ENCODE data around the gene SPINK8. TPM values are rescaled to one million over a fixed set of nuclear protein-coding genes. Genes with fewer than 3 reads are reported as not detected.
A peak's percentile ranks its signal among the peaks of the same experiment; 100 is the strongest.
"Not testable (repeated sequence)": the region's sequence is repeated elsewhere in the genome, so short reads cannot be mapped to it uniquely, and the experiment has no call there.

SPINK8 gene
- total RNA-seq (not detected), polyA plus RNA-seq (not detected)
- long read RNA-seq, donor 1 = 0 reads
- long read RNA-seq, donor 2 = 0 reads
- long read RNA-seq, donor 3 = 0 reads
- long read RNA-seq, donor 4 = 0 reads
- long read RNA-seq, donor 5 = 0 reads
- long read RNA-seq, donor 6 = 0 reads
- long read RNA-seq, donor 7 = 0 reads
- long read RNA-seq, donor 8 = 0 reads
- long read RNA-seq, donor 9 = 0 reads
- long read RNA-seq, donor 10 = 0 reads

DNA sequence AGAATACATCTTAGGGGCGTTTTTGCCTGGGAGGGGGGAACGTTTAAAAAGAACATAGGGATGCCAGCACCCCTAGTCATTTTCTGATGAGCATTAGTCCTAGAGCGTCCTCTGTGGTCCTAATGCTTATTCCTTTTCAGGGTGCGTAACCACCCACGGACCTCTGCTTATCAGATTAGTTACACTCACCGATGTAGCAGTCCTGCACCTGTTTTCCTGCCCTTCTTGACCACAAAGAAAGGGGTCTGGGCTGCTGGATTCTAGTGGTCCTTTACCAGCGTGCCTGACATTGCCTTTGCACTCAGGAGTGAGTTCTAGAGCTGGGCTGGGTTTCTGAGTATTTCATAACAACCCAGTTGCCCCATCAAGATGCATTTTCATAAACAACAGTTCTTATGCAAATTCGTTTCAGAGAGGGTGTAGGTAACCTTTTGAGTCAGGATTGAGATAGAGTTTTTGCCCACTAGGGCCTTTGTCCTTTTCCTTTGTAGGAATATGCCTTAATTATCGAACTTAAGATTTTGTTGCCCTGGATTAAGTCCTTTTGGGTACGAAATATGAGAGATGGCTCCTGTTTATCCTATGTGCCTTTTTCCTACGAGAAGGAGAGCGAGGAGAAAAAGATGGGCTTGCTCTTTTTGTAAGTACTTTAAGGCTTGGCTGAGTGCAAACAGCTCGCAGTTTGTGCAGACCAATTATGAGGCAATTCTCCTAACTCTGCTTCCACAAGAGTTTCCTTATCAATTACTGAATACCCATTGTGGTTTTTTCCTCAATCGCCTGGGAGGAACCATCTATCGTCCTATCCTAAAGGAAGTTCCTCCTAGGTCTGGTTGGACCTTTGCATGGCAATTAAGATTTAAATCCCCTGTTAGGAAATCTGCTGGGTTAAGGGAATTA lies at the start of gene SPINK8:
SPINK8 (minus strand) TSS at position 316 of the 900 bp plus-strand sequence. CDS start 5,320 bp downstream, outside the sequence.
- H3K4me3 ChIP-seq; H3K9me3 ChIP-seq (replicated peaks in 1 of 3); DNase-seq; H3K36me3 ChIP-seq (replicated peaks in 1 of 2); H3K4me1 ChIP-seq (replicated peaks in 1 of 2); H3K27ac ChIP-seq; H3K27me3 ChIP-seq; intact Hi-C loops (cut with DNase I): not testable (repeated sequence)
- 62 to 79% (median 71%) methylated on average over 15 of the region's 15 CpGs for WGBS, 4 donors

DNA sequence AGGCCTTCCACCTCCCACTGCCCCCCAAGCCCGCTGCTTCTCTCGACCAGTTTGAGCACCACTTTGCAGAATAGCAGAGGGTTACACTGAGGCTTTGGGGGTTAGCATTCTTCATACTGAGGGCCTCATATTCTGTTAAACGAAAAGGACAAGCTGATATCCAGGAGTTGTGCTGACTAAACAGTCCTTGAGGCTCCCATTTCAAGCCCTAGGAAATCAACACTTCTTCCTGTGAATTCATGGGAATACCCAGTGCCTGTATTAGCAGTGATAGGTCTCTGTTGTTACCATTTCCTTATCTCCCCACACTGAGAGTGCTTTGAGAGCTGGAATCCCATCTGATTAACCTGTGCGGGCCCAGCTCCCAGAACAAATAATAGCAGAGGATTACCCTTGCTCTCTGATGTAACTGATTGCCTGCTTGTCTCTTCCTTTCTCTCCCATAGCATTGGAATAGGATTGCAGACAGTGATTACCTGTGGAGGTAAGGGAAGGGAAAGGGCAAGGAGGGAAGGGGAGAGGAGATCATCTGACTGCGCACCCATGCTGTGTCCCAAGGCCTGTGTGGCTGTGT lies 39.5 kb upstream of the SPINK8 start:
- WGBS, 4 donors = 65 to 80% (median 71%) methylated on average over 5 of the region's 5 CpGs

GRCh38 chr3:48372377-48372770 lies 38.9 kb upstream of the SPINK8 start:
- H3K27ac ChIP-seq = no peak overlapping the region
- no peaks in the 10 kb centered on the region for H3K36me3 ChIP-seq (replicated peaks in 1 of 2)
- peak in 1 of 7 donors; percentile 36 for DNase-seq
- WGBS, 4 donors = 82 to 99% (median 88%) methylated on average over 7 of the region's 7 CpGs
- H3K9me3 ChIP-seq (replicated peaks in 1 of 3) = no peaks in the 10 kb centered on the region
- H3K4me3 ChIP-seq = no peak overlapping the region
- intact Hi-C loops (cut with DNase I) = no loop called here
- H3K27me3 ChIP-seq = no peaks in the 10 kb centered on the region
- no peaks in the 10 kb centered on the region for H3K4me1 ChIP-seq (replicated peaks in 1 of 2)
- no peak for TF ChIP-seq POLR2A (IDR thresholded peaks at IDR 0.05)
- TF ChIP-seq CTCF (IDR thresholded peaks at IDR 0.05) = no peak

More for the DNA sequence above, 39.5 kb upstream of the SPINK8 start:
- Histone ChIP-seq H3K27me3 (no peaks in the 10 kb centered on the region), H3K4me1 (replicated peaks in 1 of 2) (no peaks in the 10 kb centered on the region), H3K27ac (no peak overlapping the region), H3K36me3 (replicated peaks in 1 of 2) (no peaks in the 10 kb centered on the region), H3K9me3 (replicated peaks in 1 of 3) (no peaks in the 10 kb centered on the region), H3K4me3 (no peak overlapping the region)
- TF ChIP-seq CTCF (IDR thresholded peaks at IDR 0.05) = no peak
- no peak for TF ChIP-seq POLR2A (IDR thresholded peaks at IDR 0.05)
- no peak for DNase-seq
- intact Hi-C loops (cut with DNase I) = no loop called here

GRCh38 chr3:48371651-48372376 lies 38.4 kb upstream of the SPINK8 start, which contains the start of gene FBXW12:
Gene FBXW12 (plus strand): TSS chr3:48372219. CDS start chr3:48372768, 549 bp downstream.
- H3K9me3 ChIP-seq (replicated peaks in 1 of 3) = no peaks in the 10 kb centered on the region
- DNase-seq = no peak
- TF ChIP-seq CTCF (IDR thresholded peaks at IDR 0.05) (no peak), POLR2A (IDR thresholded peaks at IDR 0.05) (no peak)
- H3K4me3 ChIP-seq = no peak within 1 kb of the TSS
- WGBS, 4 donors = 87 to 92% (median 89%) methylated on average over 11 of the region's 11 CpGs
- H3K27ac ChIP-seq = no peak within 1 kb of the TSS
- no peaks in the 10 kb centered on the region for H3K36me3 ChIP-seq (replicated peaks in 1 of 2)
- no peaks in the 10 kb centered on the region for H3K4me1 ChIP-seq (replicated peaks in 1 of 2)
- no peaks in the 10 kb centered on the region for H3K27me3 ChIP-seq
- intact Hi-C loops (cut with DNase I) = no loop called here

Data from adrenal gland (tissue), 19 donors.